Kidney glomerular epithelial cell (primary cell): ENCODE results near the gene RAD51B.
A peak's percentile ranks its signal among the peaks of the same experiment; 100 is the strongest.

Experiments used
- DNase-seq: peaks from one replicate; lab custom pipeline; 2025; lab: John Stamatoyannopoulos, UW

The RAD51B gene

GRCh38 chr14:68702135-68702534, 882.6 kb downstream of the RAD51B start:
- DNase-seq: no peak

GRCh38 chr14:68702578-68702977, 883.0 kb downstream of the RAD51B start:
- no peak for DNase-seq

GRCh38 chr14:68703093-68703492, 883.5 kb downstream of the RAD51B start:
- DNase-seq: peak; percentile 51

- peak; percentile 23 for DNase-seq
Observed at GRCh38 chr14:68704736-68705720, 885.4 kb downstream of the RAD51B start.

GRCh38 chr14:68705741-68706283, 886.2 kb downstream of the RAD51B start:
- no peak for DNase-seq

- no peak for DNase-seq
Observed at GRCh38 chr14:68707482-68707881, 887.9 kb downstream of the RAD51B start.

- DNase-seq: no peak
Observed at GRCh38 chr14:68708343-68708742, 888.8 kb downstream of the RAD51B start.

- no peak for DNase-seq
Observed at GRCh38 chr14:68709007-68709406, 889.4 kb downstream of the RAD51B start.

GRCh38 chr14:68710776-68711175, 891.2 kb downstream of the RAD51B start:
- no peak for DNase-seq

GRCh38 chr14:68711561-68712309, 892.2 kb downstream of the RAD51B start:
- DNase-seq: no peak

- no peak for DNase-seq
Observed at GRCh38 chr14:68712703-68713370, 893.3 kb downstream of the RAD51B start.

- no peak for DNase-seq
Observed at GRCh38 chr14:68713782-68714181, 894.2 kb downstream of the RAD51B start.

- DNase-seq: peak; percentile 51
Observed at GRCh38 chr14:68714991-68715924, 895.7 kb downstream of the RAD51B start.

- no peak for DNase-seq
Observed at GRCh38 chr14:68716698-68717097, 897.1 kb downstream of the RAD51B start.

GRCh38 chr14:68718023-68718990, 898.7 kb downstream of the RAD51B start:
- DNase-seq: no peak

- DNase-seq: no peak
Observed at GRCh38 chr14:68719634-68720384, 900.2 kb downstream of the RAD51B start.

GRCh38 chr14:68722186-68722585, 902.6 kb downstream of the RAD51B start:
- no peak for DNase-seq

GRCh38 chr14:68722968-68723566, 903.5 kb downstream of the RAD51B start:
- DNase-seq: no peak
